SK-N-SH treated with all-trans-retinoic acid at 6 μM for 48 hours (cell line): ENCODE results near the gene SLC7A1.

Source experiments
- PPARA ChIP-seq: fragments of 250-450 bp; sonication (Bioruptor Pico); IDR thresholded peaks from 2 replicates; pipeline ENCODE4 v1.5.0; 2020; ENCODE audit warnings: mild to moderate bottlenecking, borderline replicate concordance
- RARB ChIP-seq: fragments of 250-450 bp; sonication (Bioruptor Pico); IDR thresholded peaks from 2 replicates; pipeline ENCODE4 v1.8.0; 2021; ENCODE audit warnings: mild to moderate bottlenecking, moderate library complexity

DNA sequence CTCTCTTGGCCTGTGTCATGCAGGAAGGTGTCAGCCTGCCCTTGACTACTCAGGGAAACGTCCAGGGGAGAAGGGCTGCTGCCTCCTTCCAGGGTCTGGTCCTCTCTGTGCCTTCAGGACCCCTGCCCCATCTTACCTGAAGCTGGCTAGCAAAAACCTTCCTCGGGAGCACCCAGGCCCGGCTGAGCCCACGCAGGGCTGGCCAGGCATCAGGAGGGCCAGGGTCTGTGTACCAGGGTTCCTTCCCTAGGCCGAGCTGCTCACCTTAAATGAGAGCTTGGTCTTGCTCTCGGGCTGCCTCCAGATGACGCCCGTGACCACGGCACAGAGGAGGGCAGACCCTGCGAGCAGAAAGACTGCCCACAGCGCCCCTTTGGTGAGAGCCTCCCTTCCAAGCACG is 78.6 kb downstream of the SLC7A1 start:
- TF ChIP-seq PPARA (CRISPR knock-in tag): no peak
- no peak for TF ChIP-seq RARB (CRISPR knock-in tag)
